Measurements from ENCODE around the gene GARRE1. TPM values are rescaled to one million over a fixed set of nuclear protein-coding genes. Genes with fewer than 3 reads are reported as not detected.
A peak's percentile ranks its signal among the peaks of the same experiment; 100 is the strongest.
"Not testable (repeated sequence)": the region's sequence is repeated elsewhere in the genome, so short reads cannot be mapped to it uniquely, and the experiment has no call there.

Gene GARRE1
- total RNA-seq, 2 experiments from 2014 or later: 16.1 to 16.6 TPM

GRCh38 chr19:34274827-34275625, 20.7 kb downstream of the GARRE1 start:
- H3K4me3 Mint-ChIP-seq: no peak overlapping the region
- POLR2A ChIA-PET: no interaction called here
- H3K4me1 Mint-ChIP-seq: peaks cover 49% of the 10 kb centered on the region
- H3K36me3 Mint-ChIP-seq (ENCODE audit: low read depth): peaks cover 17% of the 10 kb centered on the region
- no peak for DNase-seq
- peak overlapping the region; percentile 43 for H3K27ac Mint-ChIP-seq
- H3K9me3 Mint-ChIP-seq: peaks cover 5% of the 10 kb centered on the region
- H3K27me3 Mint-ChIP-seq: no peaks in the 10 kb centered on the region
- CTCF ChIA-PET: no interaction called here

DNA sequence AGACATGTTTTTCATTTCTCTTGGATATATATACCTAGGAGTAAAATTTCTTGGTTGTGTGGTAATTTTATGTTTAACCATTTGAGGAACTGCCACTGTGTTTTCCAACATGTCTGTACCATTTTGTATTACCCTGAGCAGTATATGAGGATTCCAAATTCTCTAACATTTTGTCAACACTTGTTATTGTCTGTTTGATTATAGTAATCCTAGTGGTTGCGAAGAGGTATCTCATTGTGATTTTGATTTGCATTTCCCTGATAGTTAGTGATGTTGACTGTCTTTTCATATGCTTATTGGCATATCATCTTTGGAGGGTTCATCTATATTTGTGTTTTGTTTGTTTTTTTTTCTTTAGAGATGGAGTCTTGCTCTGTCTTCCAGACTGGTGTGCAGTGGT, 21.4 kb downstream of the GARRE1 start:
- Mint-ChIP-seq H3K27me3 (no peaks in the 10 kb centered on the region), H3K9me3 (peaks cover 5% of the 10 kb centered on the region), H3K4me3 (no peak overlapping the region), H3K36me3 (ENCODE audit: low read depth) (peaks cover 17% of the 10 kb centered on the region), H3K27ac (no peak overlapping the region), H3K4me1 (peaks cover 42% of the 10 kb centered on the region)
- CTCF ChIA-PET: no interaction called here
- no peak for DNase-seq
- POLR2A ChIA-PET: no interaction called here

GRCh38 chr19:34276614-34277013, 22.3 kb downstream of the GARRE1 start:
- no peak for DNase-seq
- no peak overlapping the region for H3K27ac Mint-ChIP-seq
- peaks cover 18% of the 10 kb centered on the region for H3K36me3 Mint-ChIP-seq (ENCODE audit: low read depth)
- POLR2A ChIA-PET: no interaction called here
- H3K9me3 Mint-ChIP-seq: peaks cover 5% of the 10 kb centered on the region
- peaks cover 37% of the 10 kb centered on the region for H3K4me1 Mint-ChIP-seq
- CTCF ChIA-PET: no interaction called here
- H3K4me3 Mint-ChIP-seq: no peak overlapping the region
- H3K27me3 Mint-ChIP-seq: no peaks in the 10 kb centered on the region

- no peaks in the 10 kb centered on the region for H3K27me3 Mint-ChIP-seq
These were observed 22.9 kb downstream of the GARRE1 start for GRCh38 chr19:34277244-34277643.

GRCh38 chr19:34278783-34279182, 24.4 kb downstream of the GARRE1 start:
- peaks cover 14% of the 10 kb centered on the region for H3K36me3 Mint-ChIP-seq (ENCODE audit: low read depth)
- ChIA-PET CTCF (interaction anchor here (0.6 kb wide), 2 partner anchors 87 to 334 kb away, joined by 3 read pairs; no protein-coding TSS in a partner anchor), POLR2A (no interaction called here)

More at GRCh38 chr19:34277244-34277643, 22.9 kb downstream of the GARRE1 start:
- DNase-seq: no peak
- peaks cover 37% of the 10 kb centered on the region for H3K4me1 Mint-ChIP-seq
- H3K4me3 Mint-ChIP-seq: no peak overlapping the region
- peaks cover 17% of the 10 kb centered on the region for H3K36me3 Mint-ChIP-seq (ENCODE audit: low read depth)
- H3K9me3 Mint-ChIP-seq: peaks cover 5% of the 10 kb centered on the region
- no peak overlapping the region for H3K27ac Mint-ChIP-seq
- CTCF ChIA-PET: no interaction called here
- POLR2A ChIA-PET: no interaction called here

GRCh38 chr19:34281444-34281843, 27.1 kb downstream of the GARRE1 start:
- H3K4me3 Mint-ChIP-seq; H3K27me3 Mint-ChIP-seq; H3K9me3 Mint-ChIP-seq; POLR2A ChIA-PET; H3K36me3 Mint-ChIP-seq (ENCODE audit: low read depth); H3K27ac Mint-ChIP-seq; DNase-seq: not testable (repeated sequence)
- CTCF ChIA-PET: interaction anchor here (0.7 to 1.3 kb wide), 3 partner anchors 36 to 97 kb away, joined by 3 read pairs; no protein-coding TSS in a partner anchor
- H3K4me1 Mint-ChIP-seq: peaks cover 25% of the 10 kb centered on the region

More at GRCh38 chr19:34278783-34279182, 24.4 kb downstream of the GARRE1 start:
- H3K27ac Mint-ChIP-seq: no peak overlapping the region
- peaks cover 5% of the 10 kb centered on the region for H3K9me3 Mint-ChIP-seq
- H3K4me1 Mint-ChIP-seq: peaks cover 37% of the 10 kb centered on the region
- H3K27me3 Mint-ChIP-seq: no peaks in the 10 kb centered on the region
- no peak overlapping the region for H3K4me3 Mint-ChIP-seq
- no peak for DNase-seq

GRCh38 chr19:34282611-34283519, 28.5 kb downstream of the GARRE1 start:
- Mint-ChIP-seq H3K9me3 (peaks cover 3% of the 10 kb centered on the region), H3K4me3 (no peak overlapping the region), H3K36me3 (ENCODE audit: low read depth) (peaks cover 14% of the 10 kb centered on the region), H3K27me3 (no peaks in the 10 kb centered on the region), H3K4me1 (peaks cover 22% of the 10 kb centered on the region), H3K27ac (no peak overlapping the region)
- ChIA-PET CTCF (no interaction called here), POLR2A (no interaction called here)
- DNase-seq: no peak

DNA sequence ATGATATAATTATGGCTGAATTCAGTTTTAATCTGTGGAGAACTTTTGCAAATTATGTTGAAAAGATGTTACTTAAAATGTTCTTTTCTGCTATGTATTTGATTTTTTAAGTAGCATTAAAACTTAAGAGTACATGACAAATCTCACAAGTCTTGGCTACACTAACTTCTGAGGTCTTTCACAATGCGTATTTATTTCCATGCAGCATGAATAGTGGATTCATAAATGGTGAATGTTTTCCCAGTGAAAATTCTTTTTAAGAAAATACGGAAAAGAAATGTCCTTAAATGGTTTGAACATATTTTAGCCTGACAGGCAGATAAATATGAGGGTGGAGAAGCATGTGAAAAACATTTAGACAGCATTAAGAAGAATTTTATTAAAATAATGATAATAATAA, 30.2 kb downstream of the GARRE1 start:
- Mint-ChIP-seq H3K9me3 (peaks cover 3% of the 10 kb centered on the region), H3K4me3 (no peak overlapping the region), H3K4me1 (peaks cover 25% of the 10 kb centered on the region), H3K27me3 (no peaks in the 10 kb centered on the region), H3K27ac (no peak overlapping the region), H3K36me3 (ENCODE audit: low read depth) (peaks cover 16% of the 10 kb centered on the region)
- no peak for DNase-seq
- ChIA-PET POLR2A (no interaction called here), CTCF (no interaction called here)

- Mint-ChIP-seq H3K27ac (no peak overlapping the region), H3K9me3 (peaks cover 3% of the 10 kb centered on the region), H3K27me3 (no peaks in the 10 kb centered on the region)
These were observed 33.3 kb downstream of the GARRE1 start for GRCh38 chr19:34287662-34288140.

DNA sequence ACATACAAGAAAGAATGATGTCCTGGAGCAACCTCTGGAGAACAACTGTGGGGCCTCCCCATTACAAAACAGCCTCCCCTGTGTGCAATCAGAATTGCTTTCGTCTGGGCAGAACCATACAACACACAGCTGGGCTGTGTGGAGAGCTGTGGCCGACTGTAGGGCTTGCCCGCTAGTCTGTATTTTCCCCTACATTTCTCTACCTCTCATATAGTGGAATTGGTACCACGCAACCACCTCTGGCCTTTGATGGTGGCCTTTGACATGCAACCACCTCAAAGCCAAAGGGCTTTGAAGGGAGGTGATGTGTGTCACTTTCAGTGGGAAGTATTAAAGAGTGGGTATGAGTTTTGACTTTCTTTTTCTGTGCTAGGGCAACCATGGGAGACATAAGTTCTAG, 34.0 kb downstream of the GARRE1 start:
- H3K9me3 Mint-ChIP-seq: peaks cover 3% of the 10 kb centered on the region
- peaks cover 11% of the 10 kb centered on the region for H3K36me3 Mint-ChIP-seq (ENCODE audit: low read depth)
- no peak overlapping the region for H3K27ac Mint-ChIP-seq
- H3K27me3 Mint-ChIP-seq: no peaks in the 10 kb centered on the region
- no peak overlapping the region for H3K4me3 Mint-ChIP-seq
- POLR2A ChIA-PET: no interaction called here
- CTCF ChIA-PET: interaction anchor here (1.3 kb wide), 1 partner anchor 24 kb away, joined by 3 read pairs; no protein-coding TSS in a partner anchor
- DNase-seq: no peak
- H3K4me1 Mint-ChIP-seq: peaks cover 17% of the 10 kb centered on the region

More at GRCh38 chr19:34287662-34288140, 33.3 kb downstream of the GARRE1 start:
- DNase-seq: no peak
- Mint-ChIP-seq H3K4me3 (no peak overlapping the region), H3K36me3 (ENCODE audit: low read depth) (peaks cover 11% of the 10 kb centered on the region), H3K4me1 (peaks cover 21% of the 10 kb centered on the region)
- ChIA-PET CTCF (interaction anchor here (1.3 kb wide), 1 partner anchor 24 kb away, joined by 3 read pairs; no protein-coding TSS in a partner anchor), POLR2A (no interaction called here)

DNA sequence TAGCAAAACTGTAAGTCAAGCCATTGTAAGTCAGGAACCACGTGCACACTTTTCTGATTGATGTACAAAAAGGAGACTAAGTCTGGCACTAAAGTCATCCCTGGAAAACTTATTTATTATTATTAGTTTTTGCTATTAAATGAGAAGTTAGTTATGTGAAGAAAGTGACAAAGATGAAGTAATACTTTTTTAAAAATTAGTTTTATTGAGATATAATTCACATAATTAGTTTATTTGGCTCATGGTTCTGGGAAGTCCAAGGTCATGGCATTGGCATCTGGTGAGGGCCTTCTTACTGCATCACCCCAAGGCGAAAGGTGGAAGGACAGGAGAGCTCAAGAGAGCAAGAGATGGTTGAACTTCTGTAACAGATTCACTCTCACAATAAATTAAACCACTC, 36.9 kb downstream of the GARRE1 start:
- H3K4me3 Mint-ChIP-seq: no peak overlapping the region
- H3K36me3 Mint-ChIP-seq (ENCODE audit: low read depth): peaks cover 11% of the 10 kb centered on the region
- H3K27ac Mint-ChIP-seq: no peak overlapping the region
- H3K27me3 Mint-ChIP-seq: no peaks in the 10 kb centered on the region
- no peak for DNase-seq
- ChIA-PET POLR2A (no interaction called here), CTCF (no interaction called here)
- H3K4me1 Mint-ChIP-seq: peaks cover 17% of the 10 kb centered on the region
- H3K9me3 Mint-ChIP-seq: peaks cover 3% of the 10 kb centered on the region

GRCh38 chr19:34295103-34295502, 40.7 kb downstream of the GARRE1 start:
- CTCF ChIA-PET: no interaction called here
- H3K36me3 Mint-ChIP-seq (ENCODE audit: low read depth): no peaks in the 10 kb centered on the region
- H3K4me3 Mint-ChIP-seq: no peak overlapping the region
- no peaks in the 10 kb centered on the region for H3K9me3 Mint-ChIP-seq
- H3K4me1 Mint-ChIP-seq: no peaks in the 10 kb centered on the region
- H3K27me3 Mint-ChIP-seq: no peaks in the 10 kb centered on the region
- H3K27ac Mint-ChIP-seq: no peak overlapping the region
- no peak for DNase-seq
- POLR2A ChIA-PET: no interaction called here

DNA sequence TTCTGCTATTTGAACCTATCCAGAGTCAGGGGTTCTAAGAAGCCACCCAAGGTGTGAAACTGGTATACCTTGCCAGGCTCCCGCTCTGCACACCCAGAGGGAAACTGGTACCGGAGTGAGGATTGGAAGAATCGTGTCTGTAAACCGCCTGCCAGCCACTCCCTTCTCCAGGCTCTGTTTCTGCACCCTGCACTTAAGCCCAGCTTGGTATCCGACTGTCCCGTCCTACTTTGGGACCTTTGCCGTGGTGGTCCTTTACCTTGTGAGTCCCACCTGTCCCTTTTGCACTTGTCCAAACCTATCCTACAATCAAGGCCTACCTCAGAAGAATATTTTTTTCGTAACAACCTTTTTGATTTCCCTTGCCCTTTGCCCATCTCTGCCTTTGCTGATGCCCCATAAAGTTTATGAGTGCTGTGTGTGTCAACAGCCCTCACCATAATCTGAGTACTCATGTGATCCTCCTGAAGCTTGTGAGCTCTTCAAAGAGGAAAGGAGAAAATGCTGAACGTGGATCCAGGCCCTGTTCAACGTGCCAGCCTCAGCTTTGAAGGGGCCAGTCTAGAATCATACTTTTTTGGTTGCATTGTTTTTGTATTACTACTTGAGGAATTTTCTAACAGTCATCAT, 44.7 kb downstream of the GARRE1 start:
- no peaks in the 10 kb centered on the region for H3K4me1 Mint-ChIP-seq
- ChIA-PET POLR2A (no interaction called here), CTCF (no interaction called here)
- no peaks in the 10 kb centered on the region for H3K27me3 Mint-ChIP-seq
- no peak for DNase-seq
- H3K36me3 Mint-ChIP-seq (ENCODE audit: low read depth): peaks cover 5% of the 10 kb centered on the region
- no peak overlapping the region for H3K4me3 Mint-ChIP-seq
- H3K9me3 Mint-ChIP-seq: no peaks in the 10 kb centered on the region
- H3K27ac Mint-ChIP-seq: no peak overlapping the region
